ENCODE data around the gene ANKRD11. TPM values are rescaled to one million over a fixed set of nuclear protein-coding genes. Genes with fewer than 3 reads are reported as not detected.
A peak's percentile ranks its signal among the peaks of the same experiment; 100 is the strongest.
"Not testable (repeated sequence)": the region's sequence is repeated elsewhere in the genome, so short reads cannot be mapped to it uniquely, and the experiment has no call there.

Gene ANKRD11
- total and polyA plus RNA-seq, 7 experiments from 2014 or later, result 8.7 to 254 (median 239) TPM

DNA sequence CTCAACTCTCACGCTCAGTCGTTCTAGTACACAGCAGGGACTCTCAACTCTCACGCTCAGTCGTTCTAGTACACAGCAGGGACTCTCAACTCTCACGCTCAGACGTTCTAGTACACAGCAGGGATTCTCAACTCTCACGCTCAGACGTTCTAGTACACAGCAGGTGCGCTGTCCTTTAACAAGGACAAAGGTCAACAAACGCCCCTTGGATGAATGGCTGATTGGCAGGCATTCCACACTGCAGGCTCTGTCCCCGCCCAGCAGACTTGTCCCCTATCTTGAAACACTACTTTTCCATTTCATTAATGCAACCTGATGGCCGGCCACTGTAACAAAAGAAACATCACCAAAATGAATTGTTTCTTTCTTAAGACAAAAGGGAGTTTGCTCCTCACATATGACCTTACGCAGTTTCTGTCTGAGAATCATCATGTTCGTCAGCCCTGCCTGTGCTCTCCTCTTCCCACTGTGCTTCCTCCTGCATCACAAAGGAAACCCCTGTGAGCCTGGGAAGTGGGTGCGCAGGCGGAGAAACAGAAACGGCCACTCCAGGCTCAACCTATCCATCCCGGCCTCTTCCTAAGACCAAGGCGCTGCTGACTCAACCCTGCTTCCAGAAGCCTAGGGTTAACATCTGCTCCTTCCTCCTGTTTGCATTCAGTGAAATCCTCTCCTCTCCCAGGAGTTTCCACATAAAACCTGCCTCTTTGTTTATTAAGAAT is 59.8 kb downstream of the ANKRD11 start:
- POLR2A ChIA-PET, result no interaction called here
- peak overlapping the region; percentile 27 for H3K27ac ChIP-seq (ENCODE audit: low read depth, low read length)
- intact Hi-C loops (cut with micrococcal nuclease), result no loop called here

DNA sequence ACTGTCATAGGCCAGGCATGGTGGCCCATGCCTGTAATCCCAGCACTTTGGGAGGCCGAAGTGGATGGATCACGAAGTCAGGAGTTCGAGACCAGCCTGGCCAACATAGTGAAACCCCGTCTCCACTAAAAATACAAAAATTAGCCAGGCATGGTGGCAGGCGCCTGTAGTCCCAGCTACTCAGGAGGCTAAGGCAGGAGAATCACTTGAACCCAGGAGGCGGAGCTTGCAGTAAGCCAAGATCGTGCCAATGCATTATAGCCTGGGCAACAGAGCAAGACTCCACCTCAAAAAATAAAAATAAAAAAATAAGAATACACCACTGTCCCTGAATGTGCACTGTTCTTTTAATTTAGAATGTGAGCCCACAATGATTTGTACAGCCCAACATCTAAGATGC is 61.8 kb downstream of the ANKRD11 start:
- H3K27ac ChIP-seq (ENCODE audit: low read depth, low read length); intact Hi-C loops (cut with micrococcal nuclease); H3K4me3 Mint-ChIP-seq; DNase-seq; H3K9me3 Mint-ChIP-seq; H3K9me3 ChIP-seq (ENCODE audit: control insufficient read depth in 2 of 3, low read length in 3 of 3); H3K36me3 ChIP-seq (ENCODE audit: control insufficient read depth in 2 of 3, insufficient read depth in 3 of 3, low read length in 3 of 3); H3K27me3 ChIP-seq (ENCODE audit: control insufficient read depth in 2 of 2, insufficient read depth in 2 of 2, low read length in 2 of 2); H3K4me3 ChIP-seq (ENCODE audit: low read length); ATAC-seq; H3K27me3 Mint-ChIP-seq: not testable (repeated sequence)
- H3K4me1 Mint-ChIP-seq, result peaks cover 38 to 43% (median 39%) of the 10 kb centered on the region in 7 donors
- CTCF ChIA-PET, result interaction anchor here (0.6 kb wide), 1 partner anchor 9 kb away, joined by 3 read pairs; no protein-coding TSS in a partner anchor
- POLR2A ChIA-PET, result interaction anchor here (0.6 kb wide), 1 partner anchor 18 kb away, joined by 4 read pairs; no protein-coding TSS in a partner anchor
- peak overlapping the region in 1 of 9 donors; percentile 41 for H3K27ac Mint-ChIP-seq
- peaks cover 57 to 59% of the 10 kb centered on the region in 2 donors for H3K4me1 ChIP-seq (ENCODE audit: control insufficient read depth in 2 of 2, insufficient read depth in 2 of 2, low read length in 2 of 2)
- H3K36me3 Mint-ChIP-seq, result peaks cover 0 to 13% (median 4%) of the 10 kb centered on the region in 5 donors

More for the DNA sequence above, 59.8 kb downstream of the ANKRD11 start:
- Mint-ChIP-seq H3K9me3 (peaks cover 0 to 4% (median 0%) of the 10 kb centered on the region in 11 donors), H3K27ac (peak overlapping the region in 2 of 9 donors; percentile 48 to 78), H3K27me3 (no peaks in the 10 kb centered on the region), H3K36me3 (peaks cover 0 to 15% (median 6%) of the 10 kb centered on the region in 5 donors), H3K4me3 (no peak overlapping the region), H3K4me1 (peaks cover 18 to 40% (median 23%) of the 10 kb centered on the region in 7 donors)
- H3K27me3 ChIP-seq (ENCODE audit: control insufficient read depth in 2 of 2, insufficient read depth in 2 of 2, low read length in 2 of 2), result no peaks in the 10 kb centered on the region
- DNase-seq, result no peak
- H3K36me3 ChIP-seq (ENCODE audit: control insufficient read depth in 2 of 3, insufficient read depth in 3 of 3, low read length in 3 of 3), result peaks cover 0 to 8% (median 0%) of the 10 kb centered on the region in 3 experiments
- CTCF ChIA-PET, result no interaction called here
- H3K9me3 ChIP-seq (ENCODE audit: control insufficient read depth in 2 of 3, low read length in 3 of 3), result no peaks in the 10 kb centered on the region
- peaks cover 65 to 67% of the 10 kb centered on the region in 2 donors for H3K4me1 ChIP-seq (ENCODE audit: control insufficient read depth in 2 of 2, insufficient read depth in 2 of 2, low read length in 2 of 2)
- no peak for ATAC-seq
- no peak overlapping the region for H3K4me3 ChIP-seq (ENCODE audit: low read length)

DNA sequence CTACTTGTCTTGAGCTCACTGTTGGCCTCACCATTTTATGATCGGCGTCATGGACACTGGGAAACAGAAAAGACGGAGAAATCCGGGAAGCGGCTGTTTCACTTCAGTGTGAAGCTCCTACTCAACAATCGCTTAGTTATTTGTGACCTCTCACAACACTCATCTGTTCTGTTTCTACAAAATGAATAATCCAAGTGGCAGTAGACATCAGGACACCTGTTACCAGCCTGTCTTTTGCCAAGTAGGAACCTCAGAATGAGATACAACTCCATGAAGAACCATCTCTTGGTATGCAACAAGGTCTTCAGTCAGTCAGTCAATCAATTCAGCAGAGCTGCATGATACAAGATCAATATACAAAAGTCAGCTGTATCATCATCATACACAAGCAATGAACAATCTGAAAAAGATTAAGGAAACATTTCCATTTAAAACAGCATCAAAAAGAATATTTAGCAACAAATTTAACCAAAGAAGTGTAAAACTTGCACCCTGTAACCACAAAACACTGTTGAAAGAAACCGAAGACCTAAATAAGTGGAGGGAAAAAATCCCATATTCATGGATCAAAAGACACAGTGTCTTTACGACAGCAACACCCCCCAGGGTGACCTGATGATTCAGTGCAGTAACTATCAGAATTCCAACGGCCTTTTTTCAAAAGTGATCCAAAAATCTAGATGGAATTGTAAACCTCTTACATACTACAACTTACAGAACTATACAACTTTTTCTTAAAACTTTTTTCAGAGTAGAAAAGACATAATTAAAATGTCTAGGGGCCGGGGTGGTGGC is 63.4 kb downstream of the ANKRD11 start:
- intact Hi-C loops (cut with micrococcal nuclease), result no loop called here
- no peak overlapping the region for H3K27ac ChIP-seq (ENCODE audit: low read depth, low read length)
- peaks cover 51 to 60% (median 55%) of the 10 kb centered on the region in 7 donors for H3K4me1 Mint-ChIP-seq
- H3K4me3 Mint-ChIP-seq, result peak overlapping the region in 8 of 10 donors; percentile 2 to 63 (median 33)
- peak overlapping the region in 8 of 9 donors; percentile 26 to 77 (median 56) for H3K27ac Mint-ChIP-seq
- H3K36me3 ChIP-seq (ENCODE audit: control insufficient read depth in 2 of 3, insufficient read depth in 3 of 3, low read length in 3 of 3), result peaks cover 0 to 8% (median 0%) of the 10 kb centered on the region in 3 experiments
- ChIA-PET POLR2A (interaction anchor here (0.7 to 1.5 kb wide), 4 partner anchors 17 to 55 kb away, joined by 3 to 6 read pairs (median 4); no protein-coding TSS in a partner anchor), CTCF (interaction anchor here (1.0 to 1.3 kb wide), 3 partner anchors 9 to 118 kb away, joined by 3 to 9 read pairs (median 4); no protein-coding TSS in a partner anchor)
- H3K27me3 ChIP-seq (ENCODE audit: control insufficient read depth in 2 of 2, insufficient read depth in 2 of 2, low read length in 2 of 2), result no peaks in the 10 kb centered on the region
- H3K36me3 Mint-ChIP-seq, result peaks cover 0 to 13% (median 4%) of the 10 kb centered on the region in 5 donors
- no peak overlapping the region for H3K4me3 ChIP-seq (ENCODE audit: low read length)
- ATAC-seq (no peak), DNase-seq (no peak)
- no peaks in the 10 kb centered on the region for H3K9me3 Mint-ChIP-seq
- peaks cover 55 to 57% of the 10 kb centered on the region in 2 donors for H3K4me1 ChIP-seq (ENCODE audit: control insufficient read depth in 2 of 2, insufficient read depth in 2 of 2, low read length in 2 of 2)
- H3K9me3 ChIP-seq (ENCODE audit: control insufficient read depth in 2 of 3, low read length in 3 of 3), result no peaks in the 10 kb centered on the region
- no peaks in the 10 kb centered on the region for H3K27me3 Mint-ChIP-seq

DNA sequence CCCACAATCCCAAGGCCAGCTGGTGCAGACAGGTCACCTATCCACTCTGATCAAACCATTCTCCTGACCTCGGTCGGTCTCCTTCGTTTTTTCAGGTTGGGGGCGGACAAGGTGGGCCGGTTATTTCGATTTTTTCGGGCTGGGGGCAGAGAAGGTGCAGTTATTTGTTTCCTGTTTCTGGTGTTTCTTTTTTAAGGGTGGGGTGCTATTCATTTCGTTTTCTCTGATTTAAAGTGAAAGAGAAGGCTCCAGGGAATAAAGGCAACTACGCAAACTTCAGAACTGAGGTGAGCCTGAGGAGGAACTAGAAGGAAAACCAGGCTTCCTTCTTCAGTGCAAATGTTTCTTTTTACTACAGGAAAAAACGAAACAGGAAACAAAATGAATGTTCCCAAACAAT is 64.8 kb downstream of the ANKRD11 start:
- Histone ChIP-seq H3K4me1 (ENCODE audit: control insufficient read depth in 2 of 2, insufficient read depth in 2 of 2, low read length in 2 of 2) (peaks cover 48 to 52% of the 10 kb centered on the region in 2 donors), H3K4me3 (ENCODE audit: low read length) (no peak overlapping the region), H3K9me3 (ENCODE audit: control insufficient read depth in 2 of 3, low read length in 3 of 3) (no peaks in the 10 kb centered on the region), H3K27ac (ENCODE audit: low read depth, low read length) (peak overlapping the region; percentile 46), H3K36me3 (ENCODE audit: control insufficient read depth in 2 of 3, insufficient read depth in 3 of 3, low read length in 3 of 3) (peaks cover 0 to under 1% (median 0%) of the 10 kb centered on the region in 3 experiments), H3K27me3 (ENCODE audit: control insufficient read depth in 2 of 2, insufficient read depth in 2 of 2, low read length in 2 of 2) (no peaks in the 10 kb centered on the region)
- DNase-seq (no peak), ATAC-seq (no peak)
- ChIA-PET CTCF (no interaction called here), POLR2A (interaction anchor here (1.3 kb wide), 1 partner anchor 19 kb away, joined by 6 read pairs; no protein-coding TSS in a partner anchor)
- H3K27ac Mint-ChIP-seq, result peak overlapping the region in 8 of 9 donors; percentile 5 to 90 (median 60)
- peak overlapping the region in 7 of 10 donors; percentile 12 to 63 (median 41) for H3K4me3 Mint-ChIP-seq
- H3K36me3 Mint-ChIP-seq, result peaks cover 0 to 9% (median 7%) of the 10 kb centered on the region in 5 donors
- H3K9me3 Mint-ChIP-seq, result no peaks in the 10 kb centered on the region
- no peaks in the 10 kb centered on the region for H3K27me3 Mint-ChIP-seq
- H3K4me1 Mint-ChIP-seq, result peaks cover 58 to 69% (median 64%) of the 10 kb centered on the region in 7 donors
- intact Hi-C loops (cut with micrococcal nuclease), result no loop called here

DNA sequence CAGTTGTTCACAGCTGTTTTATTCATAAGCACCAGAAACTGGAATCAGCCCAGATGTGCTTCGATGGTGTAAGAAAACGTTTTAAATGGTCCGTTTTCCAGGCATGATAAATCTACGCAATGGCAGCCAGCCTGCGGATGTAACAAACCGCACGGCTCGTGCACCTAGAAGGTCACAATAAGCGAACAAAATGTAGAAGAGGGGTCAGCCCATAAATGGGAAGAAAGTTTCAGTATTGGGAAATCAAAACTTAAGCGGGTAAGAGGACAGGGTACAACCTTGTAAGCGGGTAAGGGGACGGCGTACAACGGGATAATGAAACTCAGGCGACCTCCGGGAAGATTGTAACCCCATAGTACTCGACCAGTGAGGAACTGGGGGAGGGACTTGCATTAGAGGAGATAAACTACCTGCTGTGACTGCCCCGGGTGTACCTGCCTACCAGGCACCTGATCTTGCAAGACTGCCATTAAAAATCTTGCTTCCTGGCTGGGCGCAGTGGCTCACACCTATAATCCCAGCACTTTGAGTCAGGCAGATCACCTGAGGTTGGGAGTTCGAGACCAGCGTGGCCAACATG is 66.6 kb downstream of the ANKRD11 start:
- ChIA-PET POLR2A (no interaction called here), CTCF (interaction anchor here (0.8 kb wide), 1 partner anchor 9 kb away, joined by 3 read pairs; no protein-coding TSS in a partner anchor)
- no peak overlapping the region for H3K4me3 ChIP-seq (ENCODE audit: low read length)

More for the DNA sequence above, 66.6 kb downstream of the ANKRD11 start:
- peaks cover 0 to 6% (median 0%) of the 10 kb centered on the region in 3 experiments for H3K36me3 ChIP-seq (ENCODE audit: control insufficient read depth in 2 of 3, insufficient read depth in 3 of 3, low read length in 3 of 3)
- Mint-ChIP-seq H3K27ac (peak overlapping the region in 8 of 9 donors; percentile 44 to 90 (median 77)), H3K4me1 (peaks cover 66 to 84% (median 72%) of the 10 kb centered on the region in 7 donors), H3K4me3 (peak overlapping the region in 9 of 10 donors; percentile 16 to 81 (median 63)), H3K27me3 (no peaks in the 10 kb centered on the region), H3K9me3 (no peaks in the 10 kb centered on the region), H3K36me3 (peaks cover 0 to 9% (median 7%) of the 10 kb centered on the region in 5 donors)
- intact Hi-C loops (cut with micrococcal nuclease), result loop anchor here in 1 of 2 donors (1.0 kb wide), 1 partner anchor 111 kb away; no protein-coding TSS in a partner anchor
- no peaks in the 10 kb centered on the region for H3K9me3 ChIP-seq (ENCODE audit: control insufficient read depth in 2 of 3, low read length in 3 of 3)
- ATAC-seq (no peak), DNase-seq (no peak)
- H3K27ac ChIP-seq (ENCODE audit: low read depth, low read length), result no peak overlapping the region
- no peaks in the 10 kb centered on the region for H3K27me3 ChIP-seq (ENCODE audit: control insufficient read depth in 2 of 2, insufficient read depth in 2 of 2, low read length in 2 of 2)
- H3K4me1 ChIP-seq (ENCODE audit: control insufficient read depth in 2 of 2, insufficient read depth in 2 of 2, low read length in 2 of 2), result peaks cover 55 to 58% of the 10 kb centered on the region in 2 donors

Data from naive thymus-derived CD4-positive, alpha-beta T cell (primary cell).